ENCODE data around the gene MINDY3.
"Not testable (repeated sequence)": the region's sequence is repeated elsewhere in the genome, so short reads cannot be mapped to it uniquely, and the experiment has no call there.

MINDY3 gene

DNA sequence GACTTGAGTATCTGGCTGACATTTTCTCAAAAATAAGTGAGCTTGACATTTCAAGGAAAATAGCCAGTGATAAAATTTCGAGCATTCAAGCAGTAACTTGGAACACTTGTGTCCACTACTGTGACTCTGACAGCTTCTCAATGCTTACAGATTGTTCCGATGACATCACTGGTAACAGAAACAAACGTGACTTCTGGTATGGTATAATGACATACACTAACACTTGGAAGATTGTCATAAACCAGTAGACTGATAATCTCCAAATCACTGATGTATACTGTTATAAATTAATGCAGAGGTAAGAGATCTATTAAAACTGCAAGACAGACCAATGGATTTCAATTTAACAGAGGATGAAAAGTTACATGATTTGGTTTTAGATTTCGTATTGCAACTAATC, 6.5 kb downstream of the MINDY3 start:
- DNase-seq: no peak

DNA sequence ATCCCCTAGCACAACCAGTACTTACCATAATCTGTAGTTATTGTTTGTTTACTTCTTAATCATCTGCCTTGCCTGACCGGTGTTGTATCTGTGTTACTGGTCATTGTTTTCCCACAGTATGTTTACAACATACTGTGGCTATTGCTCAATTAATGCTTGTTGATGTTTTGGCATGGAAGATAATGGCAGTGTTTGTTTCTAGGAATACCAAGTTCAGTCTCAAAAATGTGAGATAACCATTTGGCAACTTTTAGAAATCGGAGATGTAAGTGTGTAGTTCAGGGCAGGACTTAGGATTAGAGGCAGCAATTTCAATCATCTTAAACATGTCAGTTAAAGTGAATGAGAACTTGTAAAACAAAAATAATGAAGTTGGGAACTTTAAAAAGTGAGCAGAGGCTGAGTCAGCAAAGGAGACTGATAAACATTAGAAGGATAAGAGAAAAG, 8.2 kb downstream of the MINDY3 start:
- DNase-seq: no peak

DNA sequence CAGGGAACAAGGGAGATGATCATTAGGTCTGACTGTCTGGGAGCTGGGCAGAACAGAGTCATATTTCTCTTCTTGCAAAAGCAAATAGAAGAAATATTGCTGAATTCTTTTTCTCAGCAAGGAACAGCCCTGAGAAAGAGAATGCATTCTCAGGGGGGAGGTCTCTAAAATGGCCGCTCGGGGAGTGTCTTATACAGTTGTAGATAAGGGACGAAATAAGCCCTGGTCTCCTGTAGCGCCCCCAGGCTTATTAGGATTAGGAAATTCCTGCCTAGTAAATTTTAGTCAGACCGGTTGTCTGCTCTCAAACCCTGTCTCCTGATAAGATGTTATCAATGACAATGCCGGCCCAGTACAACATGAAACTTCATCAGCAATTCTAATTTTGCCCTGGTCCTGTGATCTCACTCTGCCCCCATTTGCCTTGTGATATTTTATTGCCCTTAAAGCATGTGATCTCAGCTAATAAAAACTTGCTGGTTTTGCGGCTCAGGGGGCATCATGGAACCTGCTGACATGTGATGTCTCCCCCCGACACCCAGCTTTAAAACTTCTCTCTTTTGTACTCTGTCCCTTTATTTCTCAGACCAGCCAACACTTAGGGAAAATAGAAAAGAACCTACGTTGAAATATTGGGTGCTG, 9.8 kb downstream of the MINDY3 start:
- DNase-seq: not testable (repeated sequence)

DNA sequence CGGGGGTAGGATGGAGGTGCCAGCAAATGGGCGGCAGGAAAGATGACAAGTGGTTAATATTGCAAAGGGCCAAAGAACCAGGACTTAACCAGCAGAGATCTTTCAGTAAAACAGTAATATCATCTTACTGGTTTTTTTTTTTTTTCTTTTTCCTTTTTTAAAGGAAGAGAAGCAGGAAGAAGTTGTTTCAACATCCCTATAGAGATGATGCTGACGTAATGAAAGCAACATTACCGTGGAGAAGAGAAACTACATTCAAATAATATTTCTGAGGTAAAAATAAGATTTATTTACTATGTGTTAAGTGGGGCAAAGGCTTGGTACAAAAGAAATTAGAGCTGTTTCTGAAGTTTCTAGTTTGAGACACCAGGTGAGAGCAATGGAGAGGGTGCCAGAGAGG, 11.0 kb downstream of the MINDY3 start:
- no peak for DNase-seq

DNA sequence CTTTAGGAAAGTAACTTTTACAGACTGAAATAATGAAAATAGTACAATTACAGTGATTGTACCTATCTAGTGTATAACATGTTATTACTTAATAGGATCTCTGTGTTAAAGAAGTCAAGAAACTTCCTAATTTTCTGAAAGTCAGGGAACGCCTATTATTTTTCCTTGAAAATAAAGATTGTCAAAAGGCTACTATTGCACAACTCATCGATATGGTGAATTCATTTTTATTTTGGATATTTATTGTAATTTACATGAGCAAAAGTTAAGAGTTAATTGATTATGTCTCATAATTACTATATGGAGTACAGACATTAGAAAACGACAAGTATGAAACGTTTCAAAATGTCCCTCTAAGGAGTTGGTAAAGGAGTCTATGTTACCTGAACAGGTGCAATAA, 12.8 kb downstream of the MINDY3 start:
- no peak for DNase-seq

DNA sequence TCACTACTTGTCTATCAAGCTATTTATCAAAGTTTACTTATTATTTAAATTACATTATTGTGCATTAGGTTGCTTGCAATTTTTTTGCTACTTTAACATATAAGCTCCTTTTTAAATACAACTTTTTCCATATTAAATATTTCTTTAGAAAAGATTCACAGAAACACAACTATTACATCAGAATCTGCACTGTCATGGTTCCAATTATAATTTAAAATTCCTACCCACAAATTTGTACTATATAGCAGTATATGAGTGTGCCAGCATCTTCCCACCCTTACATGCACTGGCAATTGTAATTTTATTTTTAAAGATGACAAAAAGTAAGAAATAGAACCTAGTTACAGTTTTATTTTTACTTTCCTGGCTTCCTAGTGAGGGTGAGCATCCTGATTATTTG, 15.8 kb downstream of the MINDY3 start:
- no peak for DNase-seq

DNA sequence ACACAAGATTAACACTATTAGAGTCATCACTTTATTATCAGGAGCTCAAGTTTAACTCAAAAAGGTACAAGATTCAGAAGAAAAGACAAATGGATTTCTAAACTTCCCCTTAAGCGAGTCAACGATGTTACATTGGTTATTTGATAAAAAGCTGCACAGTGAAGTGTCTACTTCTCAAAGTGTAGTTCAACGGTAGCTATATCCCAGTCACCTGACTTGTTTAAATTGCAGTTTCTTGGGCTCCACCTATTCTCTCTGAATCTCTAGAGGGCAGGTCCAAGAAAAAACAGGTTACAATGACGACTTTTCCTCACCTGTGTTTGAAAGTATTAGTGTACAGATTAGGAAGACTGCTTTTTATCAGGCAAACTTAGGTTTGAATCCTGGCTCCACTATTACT, 16.6 kb downstream of the MINDY3 start:
- DNase-seq: no peak

DNA sequence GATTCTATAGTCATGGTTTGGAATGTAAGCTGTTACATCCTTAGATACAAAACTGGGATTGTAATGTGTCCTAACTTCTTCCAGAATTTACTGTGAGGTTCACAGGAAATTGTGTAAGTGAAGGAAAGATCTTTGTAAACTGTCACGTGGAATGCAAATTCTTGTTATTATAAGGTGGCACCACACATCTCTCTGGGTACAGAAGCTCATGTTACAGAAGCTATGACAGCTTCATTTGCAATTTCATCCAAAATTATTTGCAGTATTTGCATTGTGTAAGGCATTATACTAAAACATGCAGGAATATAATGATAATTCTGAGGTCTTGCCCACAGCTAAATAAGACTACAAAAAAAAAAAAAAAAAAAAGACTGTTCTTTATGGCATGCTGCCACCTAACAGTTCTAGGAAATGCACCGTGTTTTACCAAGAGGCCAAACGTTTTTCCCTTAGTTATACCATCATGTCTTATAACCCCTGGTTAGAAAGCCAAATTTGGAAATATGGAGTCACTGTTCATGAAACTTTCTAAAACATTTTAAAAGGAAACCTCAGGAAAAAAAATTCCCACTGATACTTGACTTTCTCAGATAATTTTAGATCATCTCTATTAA, 17.6 kb downstream of the MINDY3 start:
- DNase-seq: no peak

DNA sequence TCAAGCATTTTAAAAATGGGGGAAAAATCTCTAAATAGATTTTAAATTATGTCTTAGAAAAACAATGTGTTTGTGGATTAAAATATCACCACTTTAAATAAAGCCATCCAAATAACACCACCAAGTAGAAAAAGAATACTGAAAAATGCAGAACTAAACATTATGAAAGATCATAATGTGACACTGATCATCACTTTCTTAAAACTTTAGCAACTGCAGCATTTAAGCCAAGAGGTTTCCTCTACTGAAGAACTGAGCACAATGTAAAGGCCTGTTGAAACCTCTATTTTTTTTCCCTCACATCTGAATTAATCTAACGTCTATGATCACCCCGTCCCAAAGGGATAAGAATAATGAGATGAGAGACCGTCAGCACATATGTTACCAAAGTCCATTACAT, 18.6 kb downstream of the MINDY3 start:
- no peak for DNase-seq

DNA sequence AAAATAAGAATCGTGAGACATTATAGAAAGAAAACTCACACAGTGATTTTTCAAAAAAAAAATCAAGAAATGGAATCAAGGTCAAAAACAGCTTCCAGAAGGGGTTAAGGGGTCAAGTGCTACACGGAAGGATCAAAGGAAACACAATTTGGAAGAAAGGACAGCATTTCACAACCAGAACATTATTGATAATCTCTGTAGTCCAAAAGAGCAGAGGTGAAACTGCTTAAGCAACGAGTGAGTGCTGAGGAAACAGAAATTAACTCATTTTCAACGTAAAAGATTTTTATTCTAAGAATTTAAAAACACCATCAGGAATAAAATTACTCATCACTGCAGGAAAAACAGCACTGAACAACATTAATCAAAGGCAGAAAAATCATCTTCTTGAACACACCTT, 23.5 kb downstream of the MINDY3 start:
- DNase-seq: no peak

DNA sequence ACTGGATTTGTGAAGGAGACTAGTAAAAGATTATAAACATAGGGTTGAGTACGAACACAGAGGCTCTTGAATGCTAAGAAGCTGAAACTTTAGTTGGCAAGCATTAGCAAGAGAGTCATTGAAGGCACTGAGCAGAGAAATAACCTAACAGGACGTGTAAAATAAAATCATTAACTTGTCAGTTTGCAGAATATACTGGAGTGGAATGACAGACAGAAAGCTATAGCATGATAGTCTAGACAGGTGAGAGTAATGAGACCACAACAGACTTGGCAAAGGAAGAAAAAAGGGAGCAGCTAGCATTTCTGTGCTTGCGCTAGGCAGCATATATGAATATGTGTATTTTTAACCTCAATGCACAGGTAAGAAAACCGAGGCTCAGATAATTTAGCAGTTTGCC, 30.8 kb downstream of the MINDY3 start:
- no peak for DNase-seq

DNA sequence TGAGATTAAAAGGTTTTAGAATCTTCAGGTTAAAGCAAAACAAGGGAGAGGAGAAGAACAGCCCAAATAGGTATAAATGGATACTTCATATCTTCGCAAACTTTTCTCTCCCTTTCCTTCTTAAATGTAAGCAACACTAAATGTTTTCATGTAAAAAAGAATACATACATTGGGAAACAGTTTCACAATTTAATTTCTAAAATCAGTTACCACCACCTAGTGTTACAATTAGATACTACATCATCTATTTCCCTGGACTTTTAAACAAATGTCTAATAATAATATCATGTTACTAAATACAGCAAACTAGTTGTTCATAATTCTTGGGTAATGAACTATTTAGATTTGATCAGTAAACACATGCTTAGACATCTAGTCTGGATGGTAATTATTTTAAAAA, 35.8 kb downstream of the MINDY3 start:
- DNase-seq: no peak

DNA sequence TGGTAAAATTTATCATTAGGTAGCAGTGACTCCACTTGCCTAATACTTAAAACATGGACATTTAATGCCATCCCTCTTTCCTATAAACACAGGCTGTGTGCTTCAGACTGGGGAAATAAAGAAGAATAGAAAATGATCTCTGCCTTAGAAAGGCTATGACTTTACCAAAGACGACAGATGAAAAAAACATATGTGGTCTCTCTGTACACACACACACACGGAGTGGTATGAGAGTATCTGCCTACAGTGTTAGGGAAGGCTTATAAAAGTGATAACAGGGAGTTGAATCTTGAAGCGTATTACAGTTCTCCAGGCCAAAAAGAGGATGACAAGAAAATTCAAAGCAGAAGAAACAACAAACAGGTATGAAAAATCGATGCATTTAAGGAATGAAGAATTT, 38.2 kb downstream of the MINDY3 start:
- DNase-seq: no peak

DNA sequence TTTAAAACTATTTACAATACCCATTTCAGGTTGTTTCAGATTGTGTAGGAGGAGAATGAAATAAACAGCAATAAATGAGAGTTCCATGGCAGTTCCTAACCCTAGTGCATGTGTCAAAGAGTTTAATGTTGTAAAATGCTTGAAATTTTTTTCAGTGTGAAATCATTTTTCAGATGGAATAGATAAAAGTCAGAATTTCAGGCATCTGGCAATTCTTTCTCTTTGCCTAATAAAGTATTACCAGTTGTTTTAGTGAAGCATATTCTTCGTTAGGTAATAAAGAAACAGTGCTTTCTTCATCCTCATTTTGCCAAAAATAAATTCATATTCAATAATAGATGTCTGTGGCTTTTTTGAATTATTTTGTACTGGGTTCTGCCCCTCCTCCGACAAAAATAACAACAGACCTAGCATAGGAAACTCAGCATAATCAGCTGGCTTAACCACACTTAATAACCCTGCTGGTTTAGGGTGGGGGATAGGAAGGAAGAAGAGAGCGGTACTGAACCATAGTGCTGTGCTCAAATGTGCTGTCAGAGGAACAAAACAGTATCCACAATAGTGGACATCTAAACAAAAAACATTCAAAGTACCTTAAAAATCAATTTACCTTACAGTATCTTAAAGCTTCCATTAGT, 39.1 kb downstream of the MINDY3 start:
- DNase-seq: no peak

DNA sequence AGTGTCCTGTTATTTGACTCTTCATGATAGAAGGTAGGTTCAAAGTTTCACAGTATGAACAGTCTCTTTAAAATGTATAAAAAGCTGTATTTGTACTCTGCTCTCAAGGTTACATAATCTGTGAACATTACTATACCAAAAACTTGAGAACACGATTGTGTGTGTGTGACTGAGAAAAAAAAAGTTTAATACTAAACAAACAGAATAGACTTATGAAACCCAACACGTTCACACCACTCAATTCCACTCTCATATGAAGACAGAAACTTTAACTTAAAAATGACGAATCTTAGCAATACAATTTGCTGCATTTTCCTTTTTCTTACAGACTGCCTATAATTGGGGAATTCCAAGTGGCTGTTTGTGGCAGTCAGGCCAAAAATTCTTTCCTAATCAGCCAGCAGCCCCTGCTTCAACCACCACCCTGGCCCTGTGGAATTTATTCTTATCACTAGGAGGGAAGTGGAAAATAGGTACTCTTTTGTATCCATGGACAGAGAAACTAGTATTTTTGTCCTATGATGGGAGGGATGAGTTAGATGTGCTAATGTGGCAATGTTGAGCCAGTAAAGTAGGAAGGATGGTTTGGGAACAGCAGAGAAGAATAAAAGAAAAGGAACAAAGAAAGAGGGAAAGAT, 42.8 kb downstream of the MINDY3 start:
- DNase-seq: no peak

DNA sequence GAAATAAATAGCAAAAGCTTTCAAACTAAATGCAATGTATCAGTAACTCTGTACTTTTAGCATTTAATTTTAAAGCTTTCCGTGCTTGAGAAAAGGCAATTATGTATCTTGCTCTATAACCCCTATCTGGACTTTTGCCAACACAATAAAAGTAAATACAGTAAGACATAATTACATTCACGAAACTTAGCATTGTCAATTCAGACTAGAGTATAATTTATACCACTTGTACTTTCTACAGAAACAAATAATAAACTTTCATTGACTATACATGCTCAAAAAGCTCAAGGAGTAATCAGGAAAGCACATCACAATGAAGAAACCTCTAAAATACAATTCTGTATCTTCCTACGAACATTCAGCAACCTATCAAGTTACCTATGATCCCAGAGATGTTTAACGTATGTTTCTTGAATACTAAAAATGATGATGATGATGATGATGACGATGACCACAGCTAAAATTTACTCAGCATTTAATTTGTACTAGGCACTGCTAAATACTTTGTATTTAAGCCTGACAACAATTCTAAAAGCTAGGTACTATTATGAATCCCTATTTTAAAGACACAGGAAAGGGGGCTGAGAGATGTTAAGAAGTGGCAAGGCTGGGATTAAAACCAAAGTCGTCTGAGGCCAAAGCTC, 44.9 kb downstream of the MINDY3 start:
- DNase-seq: no peak

DNA sequence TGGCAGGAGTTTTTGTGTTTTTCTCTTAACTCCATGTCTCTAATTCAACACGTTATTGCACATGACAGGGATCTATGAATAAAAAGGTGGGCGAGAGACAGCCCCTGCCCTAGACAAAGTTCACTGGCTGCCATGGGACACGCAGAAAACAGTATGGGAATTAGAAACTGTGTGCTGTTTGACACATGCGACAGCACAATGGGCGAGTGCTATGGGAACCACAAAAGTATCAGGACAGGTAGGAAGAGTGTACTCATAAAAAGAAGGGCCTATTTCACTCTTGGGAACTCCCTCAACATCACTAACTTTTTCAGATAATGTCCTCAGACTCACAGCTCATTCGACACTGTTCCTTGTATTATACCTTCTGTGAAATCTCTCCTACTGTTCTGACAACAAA, 45.7 kb downstream of the MINDY3 start:
- no peak for DNase-seq

DNA sequence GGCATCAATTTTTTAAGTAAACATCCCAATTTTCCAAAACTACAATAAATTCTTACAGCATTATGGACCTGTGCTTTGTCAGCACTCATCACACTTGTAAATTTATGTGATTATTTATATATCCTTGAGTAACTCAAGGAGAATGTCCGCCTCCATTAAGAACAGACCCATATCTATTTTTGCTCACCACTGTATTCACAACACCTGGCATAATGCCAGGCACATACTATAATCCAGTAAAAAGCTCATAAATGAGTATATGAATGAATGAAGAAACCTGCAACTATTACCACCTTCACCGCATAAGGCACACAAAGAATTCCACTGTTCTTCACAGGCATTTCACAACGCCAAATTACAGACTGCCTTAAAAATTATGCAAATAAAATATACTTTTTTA, 46.9 kb downstream of the MINDY3 start:
- no peak for DNase-seq

DNA sequence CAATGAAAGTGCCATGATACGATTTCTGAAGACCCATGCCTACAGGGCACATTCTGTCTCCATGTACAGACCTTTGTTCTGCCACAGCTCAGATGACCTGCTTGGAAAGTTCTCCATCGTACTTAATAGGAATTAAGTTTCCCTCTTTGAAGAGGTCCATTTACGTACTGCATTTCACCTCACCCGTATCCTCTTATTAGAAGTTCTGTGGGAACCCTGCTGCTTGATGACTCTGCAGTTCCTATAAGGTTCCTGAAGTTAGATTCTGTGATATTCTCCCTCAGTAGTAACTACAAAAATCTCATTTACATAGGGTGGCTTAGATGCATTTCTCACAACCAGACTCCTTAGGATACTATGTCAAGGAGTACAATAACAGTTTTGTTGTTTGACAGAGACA, 50.9 kb downstream of the MINDY3 start:
- DNase-seq: no peak

DNA sequence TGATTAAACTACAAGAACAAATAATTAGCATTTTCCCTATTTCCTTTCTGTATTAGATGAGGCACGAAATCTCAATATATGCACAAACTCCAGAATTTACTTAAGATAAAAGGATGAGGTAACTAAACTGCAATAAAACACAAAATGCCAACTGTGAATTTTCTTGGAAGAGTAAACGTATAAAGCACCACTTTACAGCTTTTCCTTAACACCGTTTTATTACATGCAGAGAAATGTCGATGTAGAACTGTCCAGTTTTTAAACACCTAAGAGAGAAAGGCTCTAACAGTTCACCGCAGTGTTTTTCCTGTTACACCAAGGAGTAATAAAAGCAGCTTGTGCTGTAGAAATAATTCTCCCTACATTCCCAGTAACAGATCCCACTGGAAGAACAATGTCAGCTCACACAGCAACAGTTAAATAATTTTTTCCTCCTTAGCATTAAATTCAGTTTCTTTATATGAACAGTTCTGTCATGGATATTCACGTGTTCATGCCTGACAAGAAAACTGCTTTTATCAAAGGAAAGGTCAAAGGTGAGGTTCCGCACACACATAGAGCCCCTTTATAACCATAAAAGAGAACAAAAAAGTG, 52.0 kb downstream of the MINDY3 start:
- DNase-seq: no peak

DNA sequence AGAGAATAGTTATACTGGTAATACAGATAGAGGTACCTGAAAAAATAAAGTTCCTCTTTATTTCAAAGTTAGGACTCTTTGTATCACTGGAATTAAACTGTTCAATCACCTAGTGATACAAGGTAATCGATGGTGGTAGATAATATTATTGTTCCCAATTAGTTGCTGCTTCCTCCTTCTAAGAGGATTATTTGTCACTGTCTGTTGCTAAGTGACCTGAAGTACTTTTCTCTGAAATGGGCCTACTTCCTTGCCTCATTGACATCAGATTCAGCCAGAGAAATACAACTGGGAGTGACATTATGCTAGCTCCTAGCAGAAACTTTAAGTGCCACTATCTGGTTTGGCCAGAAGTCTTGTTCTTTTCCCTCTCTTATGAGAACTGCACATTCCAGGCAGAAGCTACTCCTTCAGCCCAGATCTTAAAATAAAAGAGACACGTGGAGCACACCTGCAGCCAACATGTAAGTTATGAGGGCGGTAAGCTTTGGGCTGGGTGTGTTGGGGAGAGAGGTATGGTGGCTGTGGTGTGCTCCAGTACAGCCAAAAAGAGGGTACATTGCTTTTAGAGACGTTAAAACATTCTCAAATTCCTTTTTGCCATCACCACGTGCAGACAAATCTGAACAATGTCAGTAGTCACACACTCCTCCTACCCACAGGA, 54.8 kb downstream of the MINDY3 start:
- no peak for DNase-seq

DNA sequence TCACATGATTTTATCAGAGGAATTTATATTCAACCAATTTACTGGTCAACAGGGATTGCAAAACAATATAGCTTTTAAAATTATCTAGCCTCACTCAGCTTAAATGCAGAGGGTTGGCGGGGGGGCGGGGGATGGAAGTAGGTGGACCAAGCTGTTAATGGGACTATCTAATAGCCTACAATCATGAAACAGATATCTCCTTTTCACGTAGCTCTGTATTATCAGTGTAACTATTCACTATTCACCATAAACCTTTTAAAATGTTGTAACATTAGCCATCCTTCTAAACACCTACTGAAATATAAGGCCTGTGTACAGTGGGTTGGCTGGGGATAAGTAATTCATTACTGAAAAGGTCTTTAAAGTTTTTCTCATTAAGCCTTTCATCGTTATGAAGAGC, 56.2 kb downstream of the MINDY3 start:
- no peak for DNase-seq
